IPS-15b (cell line): ENCODE data around the gene AK5.

ENCODE experiments used
- H3K27me3 ChIP-seq: one replicate; pipeline ENCODE4 v1.6.1; 2013; ENCODE audit warnings: low read length; ENCODE audit not compliant: control insufficient read depth, insufficient read depth
- H3K36me3 ChIP-seq: one replicate; pipeline ENCODE4 v1.6.1; 2013; ENCODE audit warnings: low read length; ENCODE audit not compliant: control insufficient read depth, insufficient read depth
- H3K4me1 ChIP-seq: one replicate; pipeline ENCODE4 v1.6.1; 2013; ENCODE audit warnings: mild to moderate bottlenecking, low read length; ENCODE audit not compliant: control insufficient read depth, insufficient read depth
- H3K4me3 ChIP-seq: one replicate; pipeline ENCODE4 v1.5.1; 2013; ENCODE audit warnings: low read depth, low read length
- H3K9ac ChIP-seq: one replicate; pipeline ENCODE4 v1.6.1; 2013; ENCODE audit warnings: low read depth, mild to moderate bottlenecking, low read length
- H3K9me3 ChIP-seq: one replicate; pipeline ENCODE4 v1.6.1; 2013; ENCODE audit warnings: mild to moderate bottlenecking, low read length; ENCODE audit not compliant: control insufficient read depth, insufficient read depth

Gene AK5

GRCh38 chr1:77356136-77356535, 74.3 kb downstream of the AK5 start:
- Histone ChIP-seq H3K9me3 (no peaks in the 10 kb centered on the region), H3K36me3 (no peaks in the 10 kb centered on the region), H3K4me1 (no peaks in the 10 kb centered on the region)

GRCh38 chr1:77360256-77360655, 78.4 kb downstream of the AK5 start:
- no peak overlapping the region for H3K4me3 ChIP-seq
- no peaks in the 10 kb centered on the region for H3K27me3 ChIP-seq
- H3K9me3 ChIP-seq, result no peaks in the 10 kb centered on the region
- no peaks in the 10 kb centered on the region for H3K4me1 ChIP-seq
- H3K9ac ChIP-seq, result no peak overlapping the region
- no peaks in the 10 kb centered on the region for H3K36me3 ChIP-seq

More at GRCh38 chr1:77356136-77356535, 74.3 kb downstream of the AK5 start:
- no peak overlapping the region for H3K4me3 ChIP-seq
- H3K9ac ChIP-seq, result no peak overlapping the region
- no peaks in the 10 kb centered on the region for H3K27me3 ChIP-seq

- H3K4me1 ChIP-seq, result no peaks in the 10 kb centered on the region
- H3K27me3 ChIP-seq, result no peaks in the 10 kb centered on the region
Measured at GRCh38 chr1:77361621-77362020, 79.8 kb downstream of the AK5 start.

GRCh38 chr1:77370161-77370560, 88.3 kb downstream of the AK5 start:
- Histone ChIP-seq H3K27me3 (no peaks in the 10 kb centered on the region), H3K4me1 (no peaks in the 10 kb centered on the region), H3K9me3 (no peaks in the 10 kb centered on the region), H3K9ac (no peak overlapping the region), H3K36me3 (no peaks in the 10 kb centered on the region), H3K4me3 (no peak overlapping the region)

More at GRCh38 chr1:77361621-77362020, 79.8 kb downstream of the AK5 start:
- Histone ChIP-seq H3K9ac (no peak overlapping the region), H3K36me3 (no peaks in the 10 kb centered on the region), H3K4me3 (no peak overlapping the region), H3K9me3 (no peaks in the 10 kb centered on the region)

GRCh38 chr1:77370583-77371306, 88.9 kb downstream of the AK5 start:
- Histone ChIP-seq H3K9ac (no peak overlapping the region), H3K36me3 (no peaks in the 10 kb centered on the region), H3K4me1 (no peaks in the 10 kb centered on the region), H3K4me3 (no peak overlapping the region), H3K9me3 (no peaks in the 10 kb centered on the region), H3K27me3 (no peaks in the 10 kb centered on the region)

GRCh38 chr1:77371396-77371795, 89.6 kb downstream of the AK5 start:
- Histone ChIP-seq H3K27me3 (no peaks in the 10 kb centered on the region), H3K9me3 (no peaks in the 10 kb centered on the region), H3K36me3 (no peaks in the 10 kb centered on the region), H3K4me3 (no peak overlapping the region), H3K9ac (no peak overlapping the region), H3K4me1 (no peaks in the 10 kb centered on the region)

- H3K4me3 ChIP-seq, result no peak overlapping the region
- no peaks in the 10 kb centered on the region for H3K4me1 ChIP-seq
- no peaks in the 10 kb centered on the region for H3K27me3 ChIP-seq
- no peaks in the 10 kb centered on the region for H3K9me3 ChIP-seq
- H3K9ac ChIP-seq, result no peak overlapping the region
- no peaks in the 10 kb centered on the region for H3K36me3 ChIP-seq
Measured at GRCh38 chr1:77373702-77374101, 91.9 kb downstream of the AK5 start.

- Histone ChIP-seq H3K4me3 (no peak overlapping the region), H3K36me3 (no peaks in the 10 kb centered on the region), H3K4me1 (no peaks in the 10 kb centered on the region), H3K9ac (no peak overlapping the region), H3K27me3 (no peaks in the 10 kb centered on the region), H3K9me3 (no peaks in the 10 kb centered on the region)
Measured at GRCh38 chr1:77375541-77375940, 93.7 kb downstream of the AK5 start.

GRCh38 chr1:77375990-77376389, 94.2 kb downstream of the AK5 start:
- Histone ChIP-seq H3K4me3 (no peak overlapping the region), H3K27me3 (no peaks in the 10 kb centered on the region), H3K9ac (no peak overlapping the region), H3K4me1 (no peaks in the 10 kb centered on the region), H3K9me3 (no peaks in the 10 kb centered on the region), H3K36me3 (no peaks in the 10 kb centered on the region)

GRCh38 chr1:77378723-77379535, 97.1 kb downstream of the AK5 start:
- H3K27me3 ChIP-seq, result no peaks in the 10 kb centered on the region
- H3K9me3 ChIP-seq, result no peaks in the 10 kb centered on the region
- H3K4me1 ChIP-seq, result no peaks in the 10 kb centered on the region
- no peak overlapping the region for H3K4me3 ChIP-seq
- H3K36me3 ChIP-seq, result no peaks in the 10 kb centered on the region
- no peak overlapping the region for H3K9ac ChIP-seq

- no peaks in the 10 kb centered on the region for H3K9me3 ChIP-seq
- H3K36me3 ChIP-seq, result no peaks in the 10 kb centered on the region
- H3K27me3 ChIP-seq, result no peaks in the 10 kb centered on the region
- H3K9ac ChIP-seq, result no peak overlapping the region
- H3K4me3 ChIP-seq, result no peak overlapping the region
- H3K4me1 ChIP-seq, result no peaks in the 10 kb centered on the region
Measured at GRCh38 chr1:77382366-77382765, 100.5 kb downstream of the AK5 start.

- no peaks in the 10 kb centered on the region for H3K36me3 ChIP-seq
- H3K27me3 ChIP-seq, result no peaks in the 10 kb centered on the region
- no peak overlapping the region for H3K9ac ChIP-seq
- no peaks in the 10 kb centered on the region for H3K4me1 ChIP-seq
- H3K4me3 ChIP-seq, result no peak overlapping the region
- no peaks in the 10 kb centered on the region for H3K9me3 ChIP-seq
Measured at GRCh38 chr1:77383236-77383635, 101.4 kb downstream of the AK5 start.
